ENCODE data around the gene PACS2.
A peak's percentile ranks its signal among the peaks of the same experiment; 100 is the strongest.
"Not testable (repeated sequence)": the region's sequence is repeated elsewhere in the genome, so short reads cannot be mapped to it uniquely, and the experiment has no call there.

The PACS2 gene
- total RNA-seq: 26.1 to 104 (median 57.4) reads per million in 17 experiments

DNA sequence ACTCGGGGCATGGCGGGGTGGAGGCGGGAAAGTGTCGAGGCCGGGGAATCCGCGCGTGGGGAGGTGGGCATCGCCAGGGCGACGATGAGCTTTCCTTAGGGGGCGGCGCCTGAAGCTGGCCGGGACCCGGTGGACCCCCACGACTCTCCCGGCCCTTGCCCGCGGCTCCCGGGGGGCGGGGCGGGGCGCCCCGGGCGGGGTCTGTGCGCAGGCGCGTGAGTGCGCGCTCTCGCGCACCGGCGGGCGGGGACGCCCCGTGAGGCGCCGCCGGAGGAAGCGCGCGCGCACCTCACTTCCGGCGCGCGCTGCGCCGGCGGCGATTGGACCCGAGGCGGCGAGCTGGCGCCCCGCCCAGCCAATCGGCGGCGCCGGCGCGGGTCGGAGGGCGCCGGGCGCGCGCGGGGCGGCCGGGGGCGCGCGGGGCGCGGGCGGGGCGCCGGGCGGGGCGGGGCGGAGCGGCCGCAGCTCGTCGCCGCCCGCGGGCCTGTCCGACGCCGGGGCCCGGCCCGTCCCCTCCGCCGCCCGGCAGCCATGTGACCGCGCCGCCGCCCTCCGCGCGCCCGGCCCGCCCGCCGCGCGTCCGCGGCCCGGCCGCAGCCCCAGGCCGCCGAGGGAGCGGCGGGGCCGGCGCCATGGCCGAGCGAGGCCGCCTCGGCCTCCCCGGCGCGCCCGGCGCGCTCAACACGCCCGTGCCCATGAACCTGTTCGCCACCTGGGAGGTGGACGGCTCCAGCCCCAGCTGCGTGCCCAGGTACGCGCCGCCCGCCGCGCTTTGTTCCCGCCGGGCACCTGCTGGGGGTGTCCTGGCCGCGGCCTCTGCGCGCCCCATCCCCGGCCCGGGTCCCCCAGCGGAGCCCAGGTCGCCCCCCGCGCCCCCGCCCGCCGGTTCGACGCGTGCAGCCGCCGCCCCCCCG is at the start of gene PACS2:
PACS2 (plus strand) TSS at position 462 of the 914 bp plus-strand sequence; CDS start at position 633, 171 bp downstream.
- peak; percentile 94 to 99 (median 96) for DNase-seq

DNA sequence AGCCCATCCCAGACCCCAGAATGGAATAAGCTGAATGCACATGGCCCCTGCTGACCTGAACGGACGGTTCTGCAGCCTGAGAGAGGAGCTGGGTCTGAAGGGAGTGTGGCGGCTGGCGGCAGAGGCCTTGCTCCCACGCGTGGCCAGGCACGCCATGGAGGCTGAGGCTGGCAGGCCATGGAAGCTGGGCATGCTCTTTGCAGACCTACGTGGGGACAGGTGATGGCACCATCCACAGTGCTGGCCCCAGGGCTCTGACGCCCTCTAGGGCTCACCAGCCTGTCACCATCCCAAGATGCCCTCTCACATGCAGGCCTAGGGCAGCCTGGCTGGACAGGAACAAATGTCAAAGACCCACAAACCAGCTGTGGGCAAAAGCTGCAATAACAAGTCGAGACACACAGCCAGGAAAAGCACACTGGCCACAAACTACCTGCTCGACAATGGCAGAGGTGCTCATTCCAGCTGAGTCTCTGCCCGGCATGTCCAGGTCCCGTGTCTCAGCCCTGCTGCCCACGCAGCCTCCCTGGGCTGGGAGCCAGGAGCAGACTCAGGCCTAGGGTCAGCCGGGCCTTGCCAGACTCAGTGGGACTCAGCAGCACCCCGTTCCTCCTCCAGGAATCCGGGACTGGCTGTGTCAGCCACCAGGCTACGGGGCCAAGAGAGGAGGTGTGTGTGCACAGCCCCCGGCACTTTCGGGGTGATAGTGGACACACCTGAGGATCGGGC is 46.6 kb upstream of the PACS2 start:
- DNase-seq: no peak

GRCh38 chr14:105268736-105269354 is 45.7 kb upstream of the PACS2 start:
- DNase-seq: no peak

DNA sequence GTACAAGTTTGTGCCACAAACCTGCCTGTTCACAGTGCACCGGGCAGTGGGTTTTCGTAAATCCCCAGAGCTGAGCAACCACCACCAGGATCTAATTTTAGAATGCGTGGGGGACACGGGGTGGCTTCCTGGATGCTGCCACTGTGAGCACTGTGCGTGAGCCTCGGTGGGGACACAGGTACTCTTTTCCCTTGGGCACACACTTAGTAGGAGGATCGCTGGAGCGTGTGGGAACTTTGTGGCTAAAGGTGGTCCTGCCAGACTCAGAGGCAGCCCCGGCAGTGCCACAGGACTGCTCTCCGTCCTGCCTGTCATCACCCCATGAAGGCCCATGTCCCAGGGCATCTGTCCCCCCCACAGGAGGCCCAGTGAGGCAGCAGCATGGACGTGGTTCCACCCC is 45.1 kb upstream of the PACS2 start:
- no peak for DNase-seq

GRCh38 chr14:105271224-105271890 is 43.2 kb upstream of the PACS2 start:
- no peak for DNase-seq

- no peak for DNase-seq
Observed at GRCh38 chr14:105272623-105273022, 41.9 kb upstream of the PACS2 start.

- no peak for DNase-seq
Observed at GRCh38 chr14:105273062-105273461, 41.5 kb upstream of the PACS2 start.

GRCh38 chr14:105274637-105275036 is 39.9 kb upstream of the PACS2 start:
- no peak for DNase-seq

- DNase-seq: no peak
Observed at GRCh38 chr14:105275267-105275946, 39.1 kb upstream of the PACS2 start.

DNA sequence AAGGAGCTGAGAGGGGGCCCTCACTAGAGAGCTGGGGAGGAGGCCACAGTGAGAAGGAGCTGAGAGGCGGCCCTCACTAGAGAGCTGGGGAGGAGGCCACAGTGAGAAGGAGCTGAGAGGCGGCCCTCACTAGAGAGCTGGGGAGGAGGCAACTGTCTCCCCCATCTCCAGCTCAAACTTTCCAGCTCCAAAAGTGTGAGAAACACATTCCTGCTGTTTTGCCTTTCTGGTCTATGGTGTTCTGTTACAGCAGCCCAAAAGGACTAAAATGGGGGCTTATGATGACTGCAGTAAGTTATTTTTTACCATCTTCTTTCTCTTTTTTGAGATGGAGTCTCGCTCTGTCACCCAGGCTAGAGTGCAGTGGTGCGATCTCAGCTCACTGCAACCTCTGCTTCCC is 37.1 kb upstream of the PACS2 start:
- DNase-seq: not testable (repeated sequence)

- DNase-seq: no peak
Observed at GRCh38 chr14:105279642-105280361, 34.7 kb upstream of the PACS2 start.

DNA sequence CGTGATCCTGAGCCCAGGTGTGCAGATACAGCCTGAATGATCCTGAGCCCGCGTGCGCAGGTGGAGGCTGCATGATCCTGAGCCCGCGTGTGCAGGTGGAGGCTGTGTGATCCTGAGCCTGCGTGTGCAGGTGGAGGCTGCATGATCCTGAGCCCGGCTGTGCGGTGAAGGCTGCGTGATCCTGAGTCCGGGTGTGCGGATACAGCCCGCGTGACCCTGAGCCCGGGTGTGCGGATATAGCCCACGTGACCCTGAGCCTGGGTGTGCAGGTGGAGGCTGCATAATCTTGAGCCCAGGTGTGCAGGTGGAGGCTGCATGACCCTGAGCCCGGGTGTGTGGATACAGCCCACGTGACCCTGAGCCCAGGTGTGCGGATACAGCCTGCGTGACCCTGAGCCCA is 34.0 kb upstream of the PACS2 start:
- DNase-seq: no peak

DNA sequence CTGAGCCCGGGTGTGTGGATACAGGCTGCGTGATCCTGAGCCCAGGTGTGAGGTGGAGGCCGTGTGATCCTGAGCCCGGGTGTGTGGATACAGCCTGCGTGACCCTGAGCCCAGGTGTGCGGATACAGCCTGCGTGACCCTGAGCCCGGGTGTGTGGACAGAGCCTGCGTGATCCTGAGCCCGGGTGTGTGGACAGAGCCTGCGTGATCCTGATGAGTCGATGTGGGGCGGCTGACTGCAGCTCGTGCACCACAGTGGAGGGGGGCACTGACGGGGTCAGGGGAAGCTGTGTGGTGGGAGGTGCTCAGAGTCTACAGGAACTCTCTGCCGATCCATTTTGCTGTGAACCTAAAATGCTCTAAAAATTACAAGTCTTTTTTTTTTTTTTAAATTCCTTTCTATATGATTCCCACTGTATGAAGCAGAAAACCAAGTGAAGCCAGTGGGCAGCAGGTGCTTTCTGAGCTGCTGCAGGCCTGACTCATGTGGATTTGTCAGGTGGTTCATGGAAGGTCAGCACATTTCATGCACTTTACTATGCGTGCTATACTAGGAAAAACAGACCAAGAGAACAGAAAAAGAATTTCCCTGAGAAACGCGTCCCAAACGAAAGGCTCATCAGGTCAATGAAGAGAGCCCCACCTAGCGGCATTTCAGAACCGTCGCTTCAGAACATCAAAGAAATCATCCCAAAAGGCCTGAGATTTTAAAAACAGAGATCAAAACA is 33.0 kb upstream of the PACS2 start:
- DNase-seq: peak; percentile 14 to 60 (median 50)

DNA sequence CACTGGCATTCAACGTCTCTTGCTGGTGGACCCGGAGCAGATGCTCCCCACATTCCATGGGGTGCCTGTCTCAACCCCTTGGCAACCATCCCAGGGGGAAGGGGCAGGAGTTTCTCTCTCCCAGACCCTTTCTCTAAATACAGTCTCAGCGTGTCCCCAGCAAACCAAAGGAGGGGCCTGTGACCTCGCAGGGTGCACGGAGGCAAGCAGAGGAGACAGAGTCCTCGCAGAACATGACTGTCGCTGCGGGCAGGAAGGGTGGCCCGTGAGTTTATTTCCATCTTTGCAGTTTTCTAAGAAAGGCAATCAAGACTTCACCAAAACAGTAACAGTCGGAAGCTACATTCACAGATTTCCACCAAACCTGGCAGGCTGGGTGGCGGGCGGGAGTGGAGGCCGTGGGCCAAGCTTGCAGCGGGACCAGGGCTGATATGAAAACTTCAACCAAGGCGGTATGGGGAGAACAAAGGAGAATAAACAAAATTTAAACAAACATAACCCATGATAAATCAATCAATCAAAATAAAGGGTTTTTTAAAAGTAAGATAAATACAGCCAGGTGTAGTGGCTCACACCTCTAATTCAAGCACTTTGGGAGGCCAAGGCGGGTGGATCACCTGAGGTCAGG is 32.3 kb upstream of the PACS2 start:
- DNase-seq: no peak

- no peak for DNase-seq
Observed at GRCh38 chr14:105283028-105283427, 31.5 kb upstream of the PACS2 start.

DNA sequence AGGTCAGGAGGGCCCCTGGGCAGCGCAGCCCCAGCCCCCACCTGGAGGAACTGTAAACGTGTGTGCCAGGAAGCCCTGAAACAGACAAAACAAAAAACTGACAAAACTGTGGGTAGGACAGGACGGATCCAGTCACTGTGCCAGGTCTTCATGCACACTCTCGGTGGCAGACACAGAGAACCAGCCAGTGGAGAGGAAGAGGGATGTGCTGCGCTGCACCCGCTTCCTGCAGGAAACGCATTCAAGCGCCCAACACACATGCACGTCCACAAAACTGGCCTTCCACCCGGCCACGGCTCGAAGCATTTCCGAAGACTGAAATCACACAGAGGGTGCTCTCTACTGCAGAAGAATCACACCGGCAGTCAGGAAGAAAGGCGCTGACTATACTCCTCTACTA is 30.6 kb upstream of the PACS2 start:
- peak in 2 of 4 experiments; percentile 15 to 22 for DNase-seq

DNA sequence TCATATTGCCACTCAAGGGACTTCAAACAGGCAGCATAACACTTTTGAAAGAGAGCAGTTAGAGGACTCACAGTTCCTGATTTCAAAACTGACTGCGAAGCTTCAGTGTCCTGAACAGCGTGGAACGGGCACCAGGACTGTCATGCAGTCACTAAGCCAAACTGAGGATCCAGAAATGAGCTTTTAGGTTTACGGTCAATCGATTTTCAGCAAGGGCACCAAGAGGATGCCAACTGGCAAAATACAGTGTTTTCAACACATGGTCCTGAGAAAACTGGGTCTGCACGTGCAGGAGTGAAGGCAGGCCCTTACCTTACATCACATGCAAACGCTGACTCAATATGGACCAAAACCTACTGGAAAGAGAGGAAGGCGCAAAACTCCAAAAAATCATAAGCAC is 29.4 kb upstream of the PACS2 start:
- DNase-seq: peak in 1 of 4 experiments; percentile 18

DNA sequence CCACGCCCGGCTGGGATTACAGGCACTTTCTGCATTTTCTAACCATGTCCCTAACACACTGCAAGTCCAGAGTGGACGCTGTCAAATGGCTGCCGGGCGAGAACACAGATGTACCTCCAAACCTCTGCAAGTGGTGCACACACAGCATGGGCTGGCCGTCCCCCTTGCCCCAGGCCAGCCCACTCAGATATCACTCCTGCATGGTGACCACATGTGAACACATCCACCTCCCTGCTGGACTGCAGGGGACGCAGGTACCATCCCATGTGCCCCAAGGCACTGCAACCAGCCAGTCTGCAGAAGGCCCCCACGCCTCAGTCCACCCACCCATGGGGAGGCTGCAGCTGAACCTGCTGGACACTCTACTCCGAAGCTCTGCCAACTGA is 27.8 kb upstream of the PACS2 start:
- no peak for DNase-seq

- DNase-seq: no peak
Observed at GRCh38 chr14:105287249-105288102, 27.1 kb upstream of the PACS2 start.
